Measurements from ENCODE around the gene TGM1. TPM values are rescaled to one million over a fixed set of nuclear protein-coding genes. Genes with fewer than 3 reads are reported as not detected.

TGM1 gene
- total RNA-seq, 1 experiment from 2014 or later = 2.9 TPM

DNA sequence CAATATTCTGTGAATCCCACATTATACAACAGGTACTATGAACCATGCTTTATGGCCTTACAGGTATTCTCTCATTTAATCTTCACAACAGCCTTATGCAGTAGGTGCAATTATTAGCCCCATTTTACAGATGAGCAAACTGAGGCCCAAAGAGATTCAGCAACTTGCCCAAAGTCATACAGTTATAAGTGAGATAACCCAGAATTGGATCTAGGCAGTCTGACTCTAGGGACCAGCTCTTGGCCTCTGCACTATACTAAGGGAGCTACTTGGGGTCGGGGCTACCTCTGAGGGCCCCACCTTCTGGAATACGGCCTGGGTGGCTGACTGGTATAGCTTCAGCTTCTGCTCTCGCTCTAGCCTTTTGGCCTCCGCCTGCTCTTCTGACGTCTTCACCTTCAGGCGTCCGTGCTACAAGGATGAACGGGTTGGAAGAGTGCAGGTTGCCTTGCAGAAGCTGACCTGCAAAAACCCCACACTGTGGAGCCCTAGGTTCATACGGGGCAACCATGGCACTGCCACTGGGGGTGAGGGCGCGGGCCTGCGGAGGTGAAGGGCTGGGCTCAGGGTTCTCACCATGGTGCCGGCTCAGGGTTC, 7.7 kb upstream of the TGM1 start:
- Histone ChIP-seq H3K79me1 (ENCODE audit: insufficient read depth, low read depth, low read length, poor library complexity, severe bottlenecking) (no peaks in the 10 kb centered on the region), H2AFZ (ENCODE audit: low read length) (no peak overlapping the region)
- TF ChIP-seq, protein P1, sequence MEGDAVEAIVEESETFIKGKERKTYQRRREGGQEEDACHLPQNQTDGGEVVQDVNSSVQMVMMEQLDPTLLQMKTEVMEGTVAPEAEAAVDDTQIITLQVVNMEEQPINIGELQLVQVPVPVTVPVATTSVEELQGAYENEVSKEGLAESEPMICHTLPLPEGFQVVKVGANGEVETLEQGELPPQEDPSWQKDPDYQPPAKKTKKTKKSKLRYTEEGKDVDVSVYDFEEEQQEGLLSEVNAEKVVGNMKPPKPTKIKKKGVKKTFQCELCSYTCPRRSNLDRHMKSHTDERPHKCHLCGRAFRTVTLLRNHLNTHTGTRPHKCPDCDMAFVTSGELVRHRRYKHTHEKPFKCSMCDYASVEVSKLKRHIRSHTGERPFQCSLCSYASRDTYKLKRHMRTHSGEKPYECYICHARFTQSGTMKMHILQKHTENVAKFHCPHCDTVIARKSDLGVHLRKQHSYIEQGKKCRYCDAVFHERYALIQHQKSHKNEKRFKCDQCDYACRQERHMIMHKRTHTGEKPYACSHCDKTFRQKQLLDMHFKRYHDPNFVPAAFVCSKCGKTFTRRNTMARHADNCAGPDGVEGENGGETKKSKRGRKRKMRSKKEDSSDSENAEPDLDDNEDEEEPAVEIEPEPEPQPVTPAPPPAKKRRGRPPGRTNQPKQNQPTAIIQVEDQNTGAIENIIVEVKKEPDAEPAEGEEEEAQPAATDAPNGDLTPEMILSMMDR (conservative IDR thresholded peaks at IDR 0.05) = no peak

More for the DNA sequence above, 7.7 kb upstream of the TGM1 start:
- Histone ChIP-seq H3K27ac (ENCODE audit: insufficient read length, low read depth, low read length) (no peak overlapping the region), H3K18ac (ENCODE audit: insufficient read length, low read depth, low read length) (no peak overlapping the region), H3K4me2 (ENCODE audit: insufficient read depth, insufficient read length, low read length) (peak overlapping the region; percentile 69), H2AK5ac (ENCODE audit: insufficient read length, low read length) (no peak overlapping the region), H3K79me2 (ENCODE audit: insufficient read depth, low read length) (no peaks in the 10 kb centered on the region), H3K27me3 (ENCODE audit: insufficient read depth, low read length) (no peaks in the 10 kb centered on the region), H3K9me3 (ENCODE audit: control insufficient read depth, low read depth, low read length) (no peaks in the 10 kb centered on the region), H3K23ac (ENCODE audit: insufficient read length, low read depth, low read length) (no peak overlapping the region), H4K5ac (ENCODE audit: insufficient read length, low read depth, low read length) (no peak overlapping the region), H2BK20ac (ENCODE audit: low read depth, low read length, poor library complexity, severe bottlenecking) (no peak overlapping the region), H3K14ac (ENCODE audit: insufficient read depth, low read length) (no peak overlapping the region), H2BK120ac (ENCODE audit: low read depth, low read length, poor library complexity, severe bottlenecking) (no peak overlapping the region), H2BK5ac (ENCODE audit: insufficient read length, low read length) (no peak overlapping the region), H4K20me1 (ENCODE audit: control insufficient read depth, insufficient read depth, insufficient read length) (no peaks in the 10 kb centered on the region), H3K4me1 (ENCODE audit: insufficient read depth, low read length) (no peaks in the 10 kb centered on the region), H3K9ac (ENCODE audit: extremely low read depth, insufficient read length, low read length) (no peak overlapping the region), H3K23me2 (ENCODE audit: insufficient read length, low read depth, low read length, poor library complexity, severe bottlenecking) (peaks cover 8% of the 10 kb centered on the region), H3K4ac (ENCODE audit: low read depth, low read length) (no peak overlapping the region), H2BK12ac (ENCODE audit: insufficient read length, low read depth, low read length) (no peak overlapping the region), H3K56ac (ENCODE audit: insufficient read length, low read depth, low read length) (no peak overlapping the region), H2BK15ac (ENCODE audit: low read depth, low read length) (no peak overlapping the region), H4K91ac (ENCODE audit: insufficient read length, low read depth, low read length) (no peak overlapping the region), H4K8ac (replicated peaks; ENCODE audit: insufficient read length, low read depth, low read length) (no peak overlapping the region), H3T11ph (ENCODE audit: low read length) (no peak overlapping the region)
- no peaks in the 10 kb centered on the region for H3K27me3 Mint-ChIP-seq (ENCODE audit: low read depth)
- H3K36me3 Mint-ChIP-seq (ENCODE audit: insufficient read depth in 1 of 3, low read depth in 3 of 3) = peaks cover 3 to 21% (median 14%) of the 10 kb centered on the region in 3 experiments; a peak in 5 of 7 replicates
- H3K9me3 Mint-ChIP-seq = no peaks in the 10 kb centered on the region
- peaks cover 12 to 14% of the 10 kb centered on the region in 2 experiments for H3K4me1 Mint-ChIP-seq
- H3K4me3 Mint-ChIP-seq = peak overlapping the region; percentile 83 to 86
- DNase-seq = no peak
- WGBS (ENCODE audit: extremely low coverage, insufficient read length, low lambda C conversion rate) = no CpG with 5 or more reads among the region's 13 CpGs
- peak overlapping the region; percentile 88 to 97 (median 96); a peak in 6 of 7 replicates for H3K27ac Mint-ChIP-seq
